ENCODE results near the gene BEAN1. TPM values are rescaled to one million over a fixed set of nuclear protein-coding genes. Genes with fewer than 3 reads are reported as not detected.

Gene BEAN1
- 1 to 10 TPM in 1 of 4 donors, under 1 TPM in 2, not detected in 1; 0.47 to 1.0 (median 0.54) TPM for total RNA-seq

GRCh38 chr16:66427036-66427860 is at the start of gene BEAN1:
Gene BEAN1 (plus strand): TSS chr16:66427295. CDS start chr16:66437677, 10,382 bp downstream.
- Histone ChIP-seq H3K36me3 (no peaks in the 10 kb centered on the region), H3K9me3 (no peaks in the 10 kb centered on the region), H3K4me1 (peaks cover 0 to 21% (median 13%) of the 10 kb centered on the region in 3 donors), H3K4me3 (peak within 1 kb of the TSS; percentile 33 to 64), H3K27ac (no peak within 1 kb of the TSS), H3K27me3 (peaks cover 55% of the 10 kb centered on the region)
- ATAC-seq: peak; percentile 65
- TF ChIP-seq POLR2A (IDR thresholded peaks at IDR 0.05): no peak
- no peak for TF ChIP-seq EP300 (IDR thresholded peaks at IDR 0.05)
- TF ChIP-seq CTCF (IDR thresholded peaks at IDR 0.05): no peak
- no peak for TF ChIP-seq POLR2AphosphoS5 (IDR thresholded peaks at IDR 0.05)
- WGBS, 2 donors (ENCODE audit: low coverage in 1 of 2): 0% methylated on average over 1 of the region's 118 CpGs; no CpG with 5 or more reads in 1 of the 2 donors

GRCh38 chr16:66377324-66377723 is 49.8 kb upstream of the BEAN1 start:
- TF ChIP-seq POLR2AphosphoS5 (IDR thresholded peaks at IDR 0.05) (no peak), EP300 (IDR thresholded peaks at IDR 0.05) (no peak), CTCF (IDR thresholded peaks at IDR 0.05) (no peak), POLR2A (IDR thresholded peaks at IDR 0.05) (no peak)
- peak overlapping the region in 2 of 4 donors; percentile 18 to 54 for H3K27ac ChIP-seq
- no peak overlapping the region for H3K4me3 ChIP-seq
- ATAC-seq: no peak
- WGBS, 2 donors (ENCODE audit: low coverage in 1 of 2): no CpG with 5 or more reads among the region's 3 CpGs
- H3K4me1 ChIP-seq: no peaks in the 10 kb centered on the region
- H3K9me3 ChIP-seq: no peaks in the 10 kb centered on the region
- H3K27me3 ChIP-seq: no peaks in the 10 kb centered on the region
- peaks cover 0 to 4% of the 10 kb centered on the region in 2 donors for H3K36me3 ChIP-seq

- H3K27me3 ChIP-seq: no peaks in the 10 kb centered on the region
- H3K4me3 ChIP-seq: no peak overlapping the region
- TF ChIP-seq POLR2AphosphoS5 (IDR thresholded peaks at IDR 0.05) (no peak), CTCF (IDR thresholded peaks at IDR 0.05) (no peak), EP300 (IDR thresholded peaks at IDR 0.05) (no peak), POLR2A (IDR thresholded peaks at IDR 0.05) (no peak)
- peaks cover 0 to 15% (median 0%) of the 10 kb centered on the region in 3 donors for H3K4me1 ChIP-seq
- H3K9me3 ChIP-seq: no peaks in the 10 kb centered on the region
- H3K36me3 ChIP-seq: peaks cover 0 to 4% of the 10 kb centered on the region in 2 donors
- H3K27ac ChIP-seq: no peak overlapping the region
- 74% methylated on average over 7 to 16 of the region's 18 CpGs for WGBS, 2 donors (ENCODE audit: low coverage in 1 of 2)
- no peak for ATAC-seq
Measured at GRCh38 chr16:66378741-66379570, 48.1 kb upstream of the BEAN1 start.

GRCh38 chr16:66379571-66379941 is 47.5 kb upstream of the BEAN1 start:
- Histone ChIP-seq H3K36me3 (peaks cover 0 to 4% of the 10 kb centered on the region in 2 donors), H3K9me3 (no peaks in the 10 kb centered on the region), H3K27ac (no peak overlapping the region), H3K4me3 (no peak overlapping the region), H3K4me1 (peaks cover 0 to 15% (median 0%) of the 10 kb centered on the region in 3 donors), H3K27me3 (no peaks in the 10 kb centered on the region)
- TF ChIP-seq CTCF (IDR thresholded peaks at IDR 0.05) (no peak), EP300 (IDR thresholded peaks at IDR 0.05) (no peak), POLR2AphosphoS5 (IDR thresholded peaks at IDR 0.05) (no peak), POLR2A (IDR thresholded peaks at IDR 0.05) (no peak)
- no peak for ATAC-seq
- WGBS, 2 donors (ENCODE audit: low coverage in 1 of 2): 81 to 91% methylated on average over 3 of the region's 3 CpGs
